ENCODE data around the gene SLC12A6. TPM values are rescaled to one million over a fixed set of nuclear protein-coding genes. Genes with fewer than 3 reads are reported as not detected.

SLC12A6 gene
- polyA plus RNA-seq, 2 of the 4 experiments (the other 2 are of a cell fraction): 6.0 to 21.3 TPM

GRCh38 chr15:34362047-34362773 is 24.6 kb upstream of the SLC12A6 start (continued):
- no peak for TF ChIP-seq REST (IDR thresholded peaks at IDR 0.05)
- no peak for TF ChIP-seq EP300 (IDR thresholded peaks at IDR 0.05)
- no peak for TF ChIP-seq POLR2AphosphoS2 (conservative IDR thresholded peaks at IDR 0.05; ENCODE audit: low read length)
- no peak for TF ChIP-seq NFE2L2 (conservative IDR thresholded peaks at IDR 0.05; ENCODE audit: low read length)
- TF ChIP-seq JUNB (IDR thresholded peaks at IDR 0.05): no peak

GRCh38 chr15:34361278-34361677 is 23.7 kb upstream of the SLC12A6 start:
- FAIRE-seq: no peak
- ChIA-PET POLR2A (interaction anchor here (0.9 to 1.9 kb wide), 2 partner anchors 23 to 227 kb away, joined by 4 to 5 read pairs; partner anchors contain the start of gene SLC12A6), CTCF (interaction anchor here (1.3 to 4.9 kb wide), 6 partner anchors 14 to 154 kb away, joined by 3 to 34 read pairs (median 6); partner anchors contain the start of genes KATNBL1, NOP10 and NUTM1)
- WGBS (ENCODE audit: missing lambda C conversion rate): 94% methylated on average over 7 of the region's 7 CpGs
- H3K4me3 ChIP-seq: no peak overlapping the region
- no peak for DNase-seq (ENCODE audit: low read depth in 1 of 2, low spot score in 1 of 2)
- H3K9me3 ChIP-seq: no peaks in the 10 kb centered on the region
- peaks cover 19% of the 10 kb centered on the region for H3K4me1 ChIP-seq
- no peak overlapping the region for H3K27ac ChIP-seq
- ATAC-seq: no peak
- no peak overlapping the region for H3K4me2 ChIP-seq
- TF ChIP-seq, protein P1, sequence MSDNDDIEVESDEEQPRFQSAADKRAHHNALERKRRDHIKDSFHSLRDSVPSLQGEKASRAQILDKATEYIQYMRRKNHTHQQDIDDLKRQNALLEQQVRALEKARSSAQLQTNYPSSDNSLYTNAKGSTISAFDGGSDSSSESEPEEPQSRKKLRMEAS (IDR thresholded peaks at IDR 0.05): no peak
- no peak for TF ChIP-seq HEYL (CRISPR knock-in tag; IDR thresholded peaks at IDR 0.05)

DNA sequence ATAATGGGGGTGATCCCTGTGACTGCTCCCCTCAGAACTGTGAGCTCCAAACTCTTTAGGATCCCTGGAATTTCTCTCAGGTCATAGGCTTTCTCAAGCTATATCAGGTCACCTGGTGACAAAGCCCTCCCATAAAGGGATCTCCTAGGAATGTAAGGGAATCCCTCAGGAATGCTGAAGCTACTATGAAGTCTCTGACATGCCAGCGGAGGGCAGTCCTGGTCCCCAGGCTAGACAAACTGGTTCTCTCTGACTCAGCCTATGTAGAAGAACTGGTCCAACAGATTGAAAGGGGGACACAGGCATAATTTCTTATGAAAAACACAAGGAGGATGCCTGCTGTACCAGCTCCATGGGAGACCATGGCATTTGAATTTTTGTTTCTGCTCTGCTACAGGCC is 22.7 kb upstream of the SLC12A6 start:
- ChIA-PET POLR2A (interaction anchor here (0.9 to 1.9 kb wide), 2 partner anchors 22 to 228 kb away, joined by 4 to 5 read pairs; partner anchors contain the start of gene SLC12A6), CTCF (interaction anchor here (0.6 to 4.9 kb wide), 10 partner anchors 7 to 273 kb away, joined by 3 to 34 read pairs (median 6); partner anchors contain the start of genes KATNBL1, LPCAT4, NOP10 and NUTM1)
- peak; percentile 48 to 49; a peak in 3 of 6 replicates for ATAC-seq
- WGBS (ENCODE audit: missing lambda C conversion rate): 50% methylated on average over 1 of the region's 1 CpG
- TF ChIP-seq RFX5 (IDR thresholded peaks at IDR 0.05) (no peak), CHD2 (IDR thresholded peaks at IDR 0.05; ENCODE audit: low read length, partially characterized antibody) (no peak)
- H3K4me2 ChIP-seq: no peak overlapping the region
- H3K4me1 ChIP-seq: peaks cover 11% of the 10 kb centered on the region; the same call in 2 of the 3 replicates
- no peaks in the 10 kb centered on the region for H3K9me3 ChIP-seq
- FAIRE-seq: peak; percentile 77
- H3K4me3 ChIP-seq: no peak overlapping the region
- peak in 1 of 2 experiments; percentile 23 for DNase-seq (ENCODE audit: low read depth in 1 of 2, low spot score in 1 of 2)
- no peak overlapping the region for H3K27ac ChIP-seq

DNA sequence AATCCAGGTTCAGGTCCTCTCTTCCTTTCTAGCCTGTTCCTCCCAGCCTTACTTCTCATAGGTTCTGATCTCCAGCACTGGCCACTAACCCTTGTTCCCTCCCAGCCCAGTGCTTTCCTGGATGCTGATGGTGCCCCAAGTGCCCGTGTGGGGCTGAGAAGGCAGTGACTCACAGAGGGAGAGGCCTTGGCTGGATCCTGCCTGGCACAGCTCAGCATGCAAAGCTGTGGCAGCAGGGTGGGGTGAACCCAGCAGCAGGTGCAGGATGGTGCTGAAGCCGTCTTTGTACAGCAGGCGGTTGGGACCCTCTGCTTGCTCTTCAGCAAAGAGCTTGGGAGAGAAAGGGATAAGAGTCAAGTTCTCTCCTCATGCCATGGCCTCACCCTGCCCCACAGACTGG is 21.8 kb upstream of the SLC12A6 start:
- WGBS (ENCODE audit: missing lambda C conversion rate): 65% methylated on average over 3 of the region's 3 CpGs
- FAIRE-seq: no peak
- CTCF ChIA-PET: interaction anchor here (0.9 to 4.9 kb wide), 7 partner anchors 8 to 150 kb away, joined by 4 to 34 read pairs (median 7); partner anchors contain the start of genes KATNBL1, LPCAT4, NOP10 and NUTM1

More for the DNA sequence above, 21.8 kb upstream of the SLC12A6 start:
- Histone ChIP-seq H3K4me2 (no peak overlapping the region), H3K4me1 (peaks cover 8% of the 10 kb centered on the region; the same call in 2 of the 3 replicates), H3K4me3 (no peak overlapping the region), H3K9me3 (no peaks in the 10 kb centered on the region), H3K27ac (no peak overlapping the region)
- DNase-seq (ENCODE audit: low read depth in 1 of 2, low spot score in 1 of 2): no peak
- POLR2A ChIA-PET: no interaction called here
- TF ChIP-seq ATOH8 (CRISPR knock-in tag; IDR thresholded peaks at IDR 0.05; ENCODE audit: low read depth): no peak
- TF ChIP-seq ZSCAN20 (CRISPR knock-in tag; IDR thresholded peaks at IDR 0.05): no peak
- TF ChIP-seq ZFP36 (IDR thresholded peaks at IDR 0.05; ENCODE audit: borderline replicate concordance, partially characterized antibody): no peak
- no peak for TF ChIP-seq FOSB (CRISPR knock-in tag; IDR thresholded peaks at IDR 0.05)
- no peak for TF ChIP-seq HOXB5 (CRISPR knock-in tag; IDR thresholded peaks at IDR 0.05)
- TF ChIP-seq RFX5 (IDR thresholded peaks at IDR 0.05): no peak
- TF ChIP-seq, protein P2, sequence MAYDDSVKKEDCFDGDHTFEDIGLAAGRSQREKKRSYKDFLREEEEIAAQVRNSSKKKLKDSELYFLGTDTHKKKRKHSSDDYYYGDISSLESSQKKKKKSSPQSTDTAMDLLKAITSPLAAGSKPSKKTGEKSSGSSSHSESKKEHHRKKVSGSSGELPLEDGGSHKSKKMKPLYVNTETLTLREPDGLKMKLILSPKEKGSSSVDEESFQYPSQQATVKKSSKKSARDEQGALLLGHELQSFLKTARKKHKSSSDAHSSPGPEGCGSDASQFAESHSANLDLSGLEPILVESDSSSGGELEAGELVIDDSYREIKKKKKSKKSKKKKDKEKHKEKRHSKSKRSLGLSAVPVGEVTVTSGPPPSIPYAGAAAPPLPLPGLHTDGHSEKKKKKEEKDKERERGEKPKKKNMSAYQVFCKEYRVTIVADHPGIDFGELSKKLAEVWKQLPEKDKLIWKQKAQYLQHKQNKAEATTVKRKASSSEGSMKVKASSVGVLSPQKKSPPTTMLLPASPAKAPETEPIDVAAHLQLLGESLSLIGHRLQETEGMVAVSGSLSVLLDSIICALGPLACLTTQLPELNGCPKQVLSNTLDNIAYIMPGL (CRISPR knock-in tag; IDR thresholded peaks at IDR 0.05; ENCODE audit: borderline replicate concordance): no peak
- TF ChIP-seq HOXB13 (CRISPR knock-in tag; IDR thresholded peaks at IDR 0.05; ENCODE audit: low read depth): no peak
- TF ChIP-seq MYC (IDR thresholded peaks at IDR 0.05; ENCODE audit: borderline replicate concordance, low read length): no peak
- TF ChIP-seq RAD21 (conservative IDR thresholded peaks at IDR 0.05 in 1 of 2, IDR thresholded peaks at IDR 0.05 in 1 of 2): no peak
- no peak for TF ChIP-seq SREBF2 (IDR thresholded peaks at IDR 0.05)
- no peak for TF ChIP-seq POLR2AphosphoS2 (conservative IDR thresholded peaks at IDR 0.05; ENCODE audit: low read length)
- no peak for TF ChIP-seq ZNF302 (CRISPR knock-in tag; IDR thresholded peaks at IDR 0.05)
- no peak for TF ChIP-seq TFCP2L1 (CRISPR knock-in tag; IDR thresholded peaks at IDR 0.05)
- ATAC-seq: peak; percentile 48 to 57; a peak in 4 of 6 replicates
